Activated CD4-positive, alpha-beta T cell treated with anti-CD3 and anti-CD28 coated beads for 48 hours (primary cell): ENCODE results near the gene GSTT4.
A peak's percentile ranks its signal among the peaks of the same experiment; 100 is the strongest.
"Not testable (repeated sequence)": the region's sequence is repeated elsewhere in the genome, so short reads cannot be mapped to it uniquely, and the experiment has no call there.

Experiments
- DNase-seq: peaks from one replicate; pipeline ENCODE4 v3.0.0-alpha.2; 2020

GSTT4 gene

GRCh38 chr22:24005201-24005600, at the start of gene GSTT4:
GSTT4 (minus strand) TSS chr22:24005453; CDS start chr22:24005356, 97 bp downstream.
- no peak for DNase-seq

GRCh38 chr22:24054356-24054755, 49.1 kb upstream of the GSTT4 start:
- DNase-seq = no peak

GRCh38 chr22:24053481-24054226, 48.4 kb upstream of the GSTT4 start:
- DNase-seq = no peak

GRCh38 chr22:24051568-24051967, 46.3 kb upstream of the GSTT4 start:
- DNase-seq = no peak

- no peak for DNase-seq
These were observed 45.8 kb upstream of the GSTT4 start for GRCh38 chr22:24051028-24051427.

- DNase-seq = no peak
These were observed 44.7 kb upstream of the GSTT4 start for GRCh38 chr22:24049978-24050377.

- DNase-seq = no peak
These were observed 44.0 kb upstream of the GSTT4 start for GRCh38 chr22:24049211-24049610.

- no peak for DNase-seq
These were observed 40.8 kb upstream of the GSTT4 start for GRCh38 chr22:24046024-24046423.

- DNase-seq = no peak
These were observed 38.7 kb upstream of the GSTT4 start for GRCh38 chr22:24043958-24044357.

GRCh38 chr22:24043465-24043864, 38.2 kb upstream of the GSTT4 start:
- not testable (repeated sequence) for DNase-seq

GRCh38 chr22:24040946-24041345, 35.7 kb upstream of the GSTT4 start:
- DNase-seq = no peak

- no peak for DNase-seq
These were observed 33.8 kb upstream of the GSTT4 start for GRCh38 chr22:24039046-24039445.

- DNase-seq = peak; percentile 9
These were observed 32.9 kb upstream of the GSTT4 start for GRCh38 chr22:24037851-24038765.

GRCh38 chr22:24035296-24035695, 30.0 kb upstream of the GSTT4 start:
- DNase-seq = no peak

GRCh38 chr22:24033731-24034130, 28.5 kb upstream of the GSTT4 start:
- DNase-seq = no peak

GRCh38 chr22:24030186-24030702, 25.0 kb upstream of the GSTT4 start:
- DNase-seq = no peak

- no peak for DNase-seq
These were observed 24.1 kb upstream of the GSTT4 start for GRCh38 chr22:24029304-24029703.

GRCh38 chr22:24028533-24028932, 23.3 kb upstream of the GSTT4 start:
- no peak for DNase-seq

GRCh38 chr22:24027991-24028390, 22.7 kb upstream of the GSTT4 start:
- no peak for DNase-seq

- DNase-seq = no peak
These were observed 22.2 kb upstream of the GSTT4 start for GRCh38 chr22:24027389-24027975.

- DNase-seq = no peak
These were observed 21.5 kb upstream of the GSTT4 start for GRCh38 chr22:24026733-24027132.

- DNase-seq = no peak
These were observed 20.8 kb upstream of the GSTT4 start for GRCh38 chr22:24026056-24026455.

- no peak for DNase-seq
These were observed 20.2 kb upstream of the GSTT4 start for GRCh38 chr22:24025475-24025874.
